Keratinocyte (primary cell): Measurements from ENCODE around the gene ADAMTS2.

Experiments used
- EZH2 ChIP-seq: IDR thresholded peaks from one replicate; pipeline ENCODE4 v1.6.1; 2012; ENCODE audit warnings: inconsistent platforms, mild to moderate bottlenecking, low read length, moderate library complexity
- TF ChIP-seq, protein P1 (sequence below), 3 experiments: IDR thresholded peaks in 1 of 3; conservative IDR thresholded peaks in 1 of 3; optimal IDR thresholded peaks in 1 of 3; 2 replicates in 2 of 3; 3 replicates in 1 of 3; pipeline versions ENCODE3 to v1.5.1; 2011; ENCODE audit warnings: low read length in 3 of 3, mild to moderate bottlenecking in 3 of 3, moderate library complexity in 2 of 3, control low read depth in 1 of 3, inconsistent platforms in 1 of 3; ENCODE audit not compliant: insufficient read depth in 2 of 3; ENCODE audit errors: extremely low read depth in 1 of 3

DNA sequence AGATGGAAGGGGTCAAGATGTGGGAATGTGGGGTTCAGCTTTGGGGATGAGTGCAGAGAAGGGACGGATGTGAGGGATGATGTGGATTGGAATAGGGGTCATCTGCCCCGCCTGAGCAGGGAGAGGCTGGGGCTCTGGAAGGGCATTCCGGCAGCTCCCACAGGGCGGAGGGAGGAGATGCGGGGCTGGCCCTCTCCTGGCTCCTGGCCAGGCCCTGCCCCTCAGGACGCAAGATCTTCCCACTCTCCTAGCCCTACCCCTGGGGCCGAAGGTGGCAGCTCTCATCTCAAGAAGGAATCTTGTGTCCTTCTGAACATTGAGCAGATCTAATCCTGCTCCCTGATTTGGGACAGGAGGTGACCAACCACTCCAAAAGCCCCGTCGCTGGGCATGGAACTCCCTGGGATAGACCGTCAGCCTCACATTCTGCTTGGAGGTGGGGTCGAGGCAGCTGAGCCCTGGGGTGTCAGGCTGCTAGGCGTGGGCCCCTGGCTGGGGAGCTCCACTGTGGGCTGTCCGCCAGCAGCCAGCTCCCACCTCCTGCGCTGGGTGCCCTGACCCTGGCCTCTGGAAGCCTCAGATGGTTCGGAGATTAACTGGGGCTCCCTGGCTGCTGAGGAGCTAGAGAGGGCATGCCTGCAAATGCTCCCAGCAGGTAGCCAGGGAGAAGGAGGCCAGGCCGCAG, 159.9 kb downstream of the ADAMTS2 start:
- TF ChIP-seq EZH2: no peak
- TF ChIP-seq, protein P1, sequence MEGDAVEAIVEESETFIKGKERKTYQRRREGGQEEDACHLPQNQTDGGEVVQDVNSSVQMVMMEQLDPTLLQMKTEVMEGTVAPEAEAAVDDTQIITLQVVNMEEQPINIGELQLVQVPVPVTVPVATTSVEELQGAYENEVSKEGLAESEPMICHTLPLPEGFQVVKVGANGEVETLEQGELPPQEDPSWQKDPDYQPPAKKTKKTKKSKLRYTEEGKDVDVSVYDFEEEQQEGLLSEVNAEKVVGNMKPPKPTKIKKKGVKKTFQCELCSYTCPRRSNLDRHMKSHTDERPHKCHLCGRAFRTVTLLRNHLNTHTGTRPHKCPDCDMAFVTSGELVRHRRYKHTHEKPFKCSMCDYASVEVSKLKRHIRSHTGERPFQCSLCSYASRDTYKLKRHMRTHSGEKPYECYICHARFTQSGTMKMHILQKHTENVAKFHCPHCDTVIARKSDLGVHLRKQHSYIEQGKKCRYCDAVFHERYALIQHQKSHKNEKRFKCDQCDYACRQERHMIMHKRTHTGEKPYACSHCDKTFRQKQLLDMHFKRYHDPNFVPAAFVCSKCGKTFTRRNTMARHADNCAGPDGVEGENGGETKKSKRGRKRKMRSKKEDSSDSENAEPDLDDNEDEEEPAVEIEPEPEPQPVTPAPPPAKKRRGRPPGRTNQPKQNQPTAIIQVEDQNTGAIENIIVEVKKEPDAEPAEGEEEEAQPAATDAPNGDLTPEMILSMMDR (optimal IDR thresholded peaks at IDR 0.05 in 1 of 3, IDR thresholded peaks at IDR 0.05 in 1 of 3, conservative IDR thresholded peaks at IDR 0.05 in 1 of 3; ENCODE audit: extremely low read depth in 1 of 3, insufficient read depth in 2 of 3, low read length in 3 of 3): no peak
